Sigmoid colon (tissue), 4 donors: Measurements from ENCODE around the gene CRYGS.
A peak's percentile ranks its signal among the peaks of the same experiment; 100 is the strongest.

Experiments
- POLR2AphosphoS5 ChIP-seq, 4 donors: sonication (generic); formaldehyde crosslinking; IDR thresholded peaks; one replicate each; pipeline ENCODE4 v1.6.1; 2017; ENCODE audit warnings: antibody characterized with exemption in 4 of 4
- TF ChIP-seq, protein P1 (sequence below), 4 experiments: fragments of 450-650 bp in 3 of 4; fragments of 200-600 bp in 1 of 4; IDR thresholded peaks; one replicate each; pipeline ENCODE4 v1.5.1; 2016 to 2019; ENCODE audit warnings: antibody characterized with exemption in 4 of 4, mild to moderate bottlenecking in 3 of 4, moderate library complexity in 2 of 4

DNA sequence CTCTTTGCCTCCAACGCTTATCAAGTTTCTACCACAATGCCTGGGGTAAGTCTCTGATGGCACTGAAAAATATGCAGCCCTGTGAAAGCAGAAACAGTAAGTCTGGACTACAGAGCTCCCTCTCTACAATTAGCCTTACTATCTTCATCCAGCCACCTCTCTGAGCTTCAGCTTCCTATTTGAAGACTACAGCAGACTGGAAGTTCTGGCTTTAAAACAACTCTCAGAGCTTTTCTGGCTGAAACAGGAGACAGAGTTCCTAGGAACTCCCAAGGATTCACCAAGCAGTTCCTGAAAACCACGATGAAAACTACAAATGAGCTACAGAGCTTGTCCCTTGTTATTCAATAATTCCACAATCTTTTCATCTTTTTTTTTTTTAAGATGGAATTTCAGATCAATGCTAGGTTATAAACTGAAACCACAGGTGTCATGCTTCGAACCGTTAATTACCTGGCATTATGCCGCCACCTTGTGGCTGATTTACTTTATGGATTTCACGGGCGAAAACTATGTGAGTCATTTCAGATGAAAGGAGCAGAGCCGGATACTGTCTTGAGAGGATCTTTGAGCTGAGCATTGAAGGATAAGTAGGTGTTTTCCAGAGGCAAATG, 3.9 kb downstream of the CRYGS start:
- TF ChIP-seq, protein P1, sequence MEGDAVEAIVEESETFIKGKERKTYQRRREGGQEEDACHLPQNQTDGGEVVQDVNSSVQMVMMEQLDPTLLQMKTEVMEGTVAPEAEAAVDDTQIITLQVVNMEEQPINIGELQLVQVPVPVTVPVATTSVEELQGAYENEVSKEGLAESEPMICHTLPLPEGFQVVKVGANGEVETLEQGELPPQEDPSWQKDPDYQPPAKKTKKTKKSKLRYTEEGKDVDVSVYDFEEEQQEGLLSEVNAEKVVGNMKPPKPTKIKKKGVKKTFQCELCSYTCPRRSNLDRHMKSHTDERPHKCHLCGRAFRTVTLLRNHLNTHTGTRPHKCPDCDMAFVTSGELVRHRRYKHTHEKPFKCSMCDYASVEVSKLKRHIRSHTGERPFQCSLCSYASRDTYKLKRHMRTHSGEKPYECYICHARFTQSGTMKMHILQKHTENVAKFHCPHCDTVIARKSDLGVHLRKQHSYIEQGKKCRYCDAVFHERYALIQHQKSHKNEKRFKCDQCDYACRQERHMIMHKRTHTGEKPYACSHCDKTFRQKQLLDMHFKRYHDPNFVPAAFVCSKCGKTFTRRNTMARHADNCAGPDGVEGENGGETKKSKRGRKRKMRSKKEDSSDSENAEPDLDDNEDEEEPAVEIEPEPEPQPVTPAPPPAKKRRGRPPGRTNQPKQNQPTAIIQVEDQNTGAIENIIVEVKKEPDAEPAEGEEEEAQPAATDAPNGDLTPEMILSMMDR (IDR thresholded peaks at IDR 0.05) = peak; percentile 62 to 73 (median 66)
- peak in 1 of 4 donors; percentile 12 for TF ChIP-seq POLR2AphosphoS5 (IDR thresholded peaks at IDR 0.05)
